Measurements from ENCODE around the gene PIGT.

Gene PIGT

GRCh38 chr20:45426320-45427016 is 10.5 kb downstream of the PIGT start:
- DNase-seq: no peak

DNA sequence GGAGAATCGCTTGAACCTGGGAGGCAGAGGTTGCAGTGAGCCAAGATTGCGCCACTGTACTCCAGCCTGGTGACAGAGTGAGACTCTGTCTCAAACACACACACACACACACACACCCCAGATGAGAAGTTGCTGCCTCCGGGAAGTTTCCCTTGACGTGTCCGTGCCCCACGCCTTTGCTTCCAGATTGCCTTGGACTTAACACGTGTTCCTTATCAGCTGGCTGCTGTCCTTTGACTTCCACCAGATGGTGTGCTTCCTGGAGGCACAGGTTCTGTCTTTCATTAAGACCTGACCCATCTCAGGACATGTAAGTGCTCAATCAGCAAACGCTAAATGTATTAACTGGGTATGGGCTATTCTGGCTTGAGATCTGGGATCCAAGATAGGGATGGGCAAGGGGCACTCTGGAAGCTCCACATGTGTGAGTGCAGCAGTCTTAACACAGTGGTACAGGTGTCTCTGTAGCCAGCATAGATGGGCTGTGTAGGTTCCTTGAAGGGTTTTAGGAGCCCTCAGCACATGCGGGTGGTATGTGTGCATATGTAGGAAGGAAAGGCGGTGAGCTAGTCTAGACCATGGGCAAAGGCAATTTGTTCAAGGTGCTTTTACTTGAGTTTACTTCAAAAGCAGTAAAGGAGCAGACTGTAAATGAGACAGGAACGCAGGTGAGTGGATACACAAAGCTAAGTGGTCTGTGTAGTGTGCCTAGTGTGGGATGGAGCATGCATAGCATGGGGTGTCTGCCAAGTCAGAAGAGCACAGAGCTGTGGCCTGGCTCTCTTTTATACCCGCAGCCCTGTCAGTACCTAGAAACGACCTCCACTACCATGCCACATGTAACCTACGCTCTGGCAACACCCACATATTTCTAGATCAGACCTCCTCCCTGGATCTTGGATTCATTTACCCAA is 11.6 kb downstream of the PIGT start:
- no peak for DNase-seq

- no peak for DNase-seq
Measured at GRCh38 chr20:45429618-45430017, 13.7 kb downstream of the PIGT start.

- DNase-seq: no peak
Measured at GRCh38 chr20:45432294-45432693, 16.4 kb downstream of the PIGT start.

- no peak for DNase-seq
Measured at GRCh38 chr20:45433316-45433715, 17.4 kb downstream of the PIGT start.

GRCh38 chr20:45433976-45434375 is 18.0 kb downstream of the PIGT start:
- no peak for DNase-seq

DNA sequence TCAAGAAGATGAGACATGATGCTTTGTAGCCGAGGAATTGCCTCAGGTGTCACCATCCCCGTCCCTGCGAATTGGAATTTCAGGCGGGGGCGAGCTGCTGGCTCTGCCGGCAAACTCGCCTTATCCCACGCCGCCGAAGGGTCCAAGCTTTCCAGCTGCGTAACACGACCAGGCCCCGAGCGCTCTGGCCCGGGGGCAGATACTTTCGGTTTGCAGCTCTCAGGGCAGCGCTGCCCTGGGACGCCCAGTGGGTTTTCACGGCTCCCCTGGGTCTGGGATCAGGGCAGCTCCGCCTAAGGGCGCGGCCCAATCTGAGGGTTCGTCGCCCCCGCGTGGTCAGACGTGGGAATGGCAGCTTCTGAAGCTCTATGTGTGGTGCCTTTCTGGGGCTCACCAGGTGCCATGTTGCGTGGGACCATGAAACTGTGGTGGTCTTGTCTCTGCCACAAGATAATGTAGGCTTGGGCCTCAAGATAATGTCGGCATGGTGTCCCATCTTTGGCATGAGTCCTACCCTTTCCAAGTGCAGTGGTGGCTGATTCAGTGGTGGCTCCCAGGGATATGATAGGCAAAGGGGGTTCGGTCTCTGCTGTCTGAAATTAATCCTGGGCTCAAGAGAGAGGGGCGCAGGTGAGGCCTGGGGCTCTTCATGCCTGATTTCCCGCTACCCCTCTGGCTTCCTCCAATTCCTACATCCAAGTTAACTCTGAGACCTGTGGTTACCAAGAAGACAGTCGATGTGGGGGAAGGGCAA is 21.0 kb downstream of the PIGT start:
- DNase-seq: peak; percentile 83

DNA sequence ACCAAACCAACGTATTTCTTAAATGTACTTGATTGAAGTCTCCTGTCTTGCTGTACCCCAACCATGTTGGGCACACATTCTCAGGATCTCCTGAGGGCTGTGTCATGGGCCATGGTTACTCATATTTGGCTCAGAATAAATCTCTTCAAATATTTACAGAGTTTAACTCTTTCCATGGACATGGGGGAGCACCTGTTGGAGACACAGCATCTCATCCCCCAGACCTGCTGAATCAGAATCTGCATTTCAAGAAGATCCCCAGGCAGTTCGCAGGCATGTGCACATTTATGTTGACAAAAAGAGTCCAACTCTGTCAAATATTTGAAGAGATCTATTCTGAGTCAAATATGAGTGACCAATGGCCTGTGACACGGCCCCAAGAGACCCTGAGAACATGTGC is 24.5 kb downstream of the PIGT start:
- DNase-seq: no peak

DNA sequence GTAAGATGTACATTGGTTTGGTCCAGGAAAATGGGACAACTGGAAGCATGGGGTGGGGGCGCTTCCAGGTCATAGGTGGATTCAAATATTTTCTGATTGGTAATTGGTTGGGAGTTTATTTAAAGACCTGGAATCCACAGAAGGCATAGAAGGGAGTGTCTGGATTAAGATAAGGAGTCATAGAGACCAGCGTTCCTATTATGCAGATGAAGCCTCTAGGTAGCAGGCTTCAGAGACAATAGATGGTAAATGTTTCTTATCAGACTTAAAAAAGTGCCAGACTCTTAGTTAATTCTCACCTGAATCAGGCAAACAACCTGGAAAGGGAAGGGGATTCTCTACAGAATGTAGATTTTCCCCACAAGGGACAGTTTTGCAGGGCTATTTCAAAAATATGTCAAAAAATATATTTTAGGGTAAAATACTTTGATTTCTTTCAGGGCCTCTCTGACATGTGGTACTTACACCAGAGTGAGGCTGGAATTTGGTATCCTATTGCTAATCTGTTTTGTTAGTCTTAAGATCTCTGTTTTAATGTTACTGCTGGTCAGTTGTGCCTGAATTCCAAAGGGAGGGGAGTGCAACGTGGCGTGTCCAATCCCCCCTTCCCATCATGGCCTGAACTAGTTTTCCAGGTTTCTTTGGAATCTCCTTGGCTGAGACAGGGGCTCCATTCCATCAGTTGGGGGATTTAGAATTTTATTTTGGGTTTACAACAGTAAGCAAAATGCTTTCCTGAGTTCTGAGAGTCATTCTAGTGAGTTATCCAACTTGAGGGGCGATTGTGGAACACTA is 25.1 kb downstream of the PIGT start:
- no peak for DNase-seq

GRCh38 chr20:45441746-45442145 is 25.8 kb downstream of the PIGT start:
- no peak for DNase-seq

DNA sequence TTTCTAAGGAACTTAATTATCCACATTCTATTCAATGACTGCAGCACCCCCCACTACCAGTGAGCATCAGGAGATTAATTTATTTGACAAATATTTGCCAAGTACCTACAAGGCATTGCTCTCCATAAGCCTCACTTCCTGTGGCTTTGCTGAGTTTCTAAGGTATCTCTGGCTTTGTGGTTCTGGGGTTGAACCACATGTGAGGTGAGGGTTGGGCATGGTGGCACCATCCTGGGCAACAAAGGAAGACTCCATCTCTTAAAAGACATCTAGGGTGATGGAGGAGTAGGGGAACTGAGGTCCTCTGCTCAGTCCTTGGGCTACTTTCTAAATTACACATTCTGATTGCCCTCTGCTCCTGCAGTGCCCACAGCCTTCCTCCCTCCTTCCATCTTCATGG is 28.1 kb downstream of the PIGT start:
- DNase-seq: no peak

DNA sequence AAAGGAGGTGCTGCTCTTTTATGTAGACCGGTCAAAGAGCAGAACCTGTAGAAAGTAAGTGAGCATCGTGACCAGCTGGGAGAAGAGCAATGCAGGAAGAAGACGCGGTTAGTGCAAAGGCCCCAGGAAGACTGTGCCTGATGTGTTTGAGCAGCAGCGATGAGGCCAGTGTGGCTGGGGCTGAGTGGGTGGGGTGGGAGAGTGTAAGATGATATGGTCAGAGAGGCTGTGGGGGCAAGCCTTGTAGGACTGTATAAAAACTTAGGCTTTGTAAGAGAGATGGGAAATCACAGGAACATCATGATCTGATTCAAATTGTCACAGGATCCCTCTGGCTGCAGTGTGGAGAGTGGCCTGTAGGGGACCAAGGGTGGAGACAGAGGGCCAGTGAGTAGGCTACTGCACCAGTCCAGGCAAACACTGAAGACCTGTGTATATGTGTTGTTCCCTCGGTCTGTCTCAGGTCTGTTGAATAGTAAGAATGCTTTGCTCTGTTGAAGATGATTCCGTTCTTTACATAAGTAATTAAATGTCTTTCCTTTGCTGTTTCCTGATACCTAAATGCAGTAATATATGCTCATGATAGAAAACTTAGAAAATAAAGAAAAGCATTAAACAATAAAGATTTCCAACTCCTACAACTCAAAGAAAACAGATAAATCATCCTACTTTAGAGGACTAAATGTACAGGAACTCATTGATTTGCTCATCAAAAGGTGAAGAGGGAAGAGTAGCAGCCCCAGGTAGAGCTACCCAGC is 30.0 kb downstream of the PIGT start:
- no peak for DNase-seq

DNA sequence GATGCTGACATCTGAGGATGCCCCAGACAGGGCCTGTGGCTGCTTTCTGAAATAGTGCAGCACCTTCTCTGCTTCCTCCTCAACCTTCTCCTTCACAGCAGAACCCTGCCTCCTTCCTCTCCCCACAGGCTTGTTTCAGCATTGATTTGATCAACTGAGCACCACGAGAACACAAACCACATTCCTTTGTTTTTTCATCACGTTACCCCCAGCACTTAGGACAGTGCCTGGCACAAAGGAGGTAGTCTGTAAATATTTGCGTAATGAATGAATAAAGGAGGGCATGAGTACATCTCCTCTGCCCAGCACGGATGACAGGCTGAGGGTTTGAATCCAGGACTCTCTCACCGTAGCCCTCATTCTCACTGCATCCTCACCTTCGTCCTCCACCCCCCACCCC is 32.3 kb downstream of the PIGT start:
- DNase-seq: no peak

- no peak for DNase-seq
Measured at GRCh38 chr20:45449528-45449927, 33.6 kb downstream of the PIGT start.

- no peak for DNase-seq
Measured at GRCh38 chr20:45450097-45450818, 34.3 kb downstream of the PIGT start.

- DNase-seq: no peak
Measured at GRCh38 chr20:45452238-45452637, 36.3 kb downstream of the PIGT start.

DNA sequence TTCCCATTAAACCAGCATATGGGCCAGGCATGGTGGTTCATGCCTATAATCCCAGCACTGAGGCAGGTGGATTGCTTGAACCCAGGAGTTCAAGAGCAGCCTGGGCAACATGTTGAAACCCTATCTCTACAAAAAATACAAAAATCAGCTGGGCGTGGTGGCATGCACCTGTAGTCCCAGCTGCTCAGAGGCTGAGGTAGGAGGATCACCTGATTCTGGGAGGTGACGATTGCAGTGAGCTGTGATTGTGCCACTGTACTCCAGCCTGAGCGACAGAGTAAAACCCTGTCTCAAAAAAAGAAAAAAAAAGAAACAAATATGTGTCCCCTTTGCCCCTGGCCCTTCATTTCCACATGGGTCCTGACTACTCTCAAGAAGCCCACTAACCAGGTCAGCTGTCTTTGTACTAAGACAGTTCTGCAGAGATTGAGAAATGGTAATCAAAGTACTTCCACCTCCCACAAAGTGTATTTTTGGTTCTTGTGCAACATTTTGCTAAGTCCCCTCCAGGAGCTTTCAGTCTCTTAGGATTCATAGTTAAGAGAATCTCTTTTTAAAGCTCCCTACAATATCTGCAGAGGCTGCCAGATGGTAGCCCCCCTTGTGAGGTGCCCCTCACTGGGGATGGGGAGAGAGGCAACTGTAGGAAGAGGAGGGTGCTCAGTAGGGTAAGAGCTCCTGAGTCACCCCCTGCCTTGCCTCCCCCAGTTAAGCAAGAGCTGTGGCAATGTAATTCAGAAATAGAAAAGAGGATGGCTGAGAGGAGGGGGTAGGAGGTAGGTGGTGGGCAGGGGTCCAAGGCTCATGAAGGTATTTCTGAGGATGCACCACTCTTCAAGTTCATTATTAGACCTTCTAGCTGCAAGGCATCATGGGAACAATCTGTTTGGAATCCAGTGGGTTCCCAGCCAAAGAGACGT is 37.1 kb downstream of the PIGT start:
- DNase-seq: no peak

DNA sequence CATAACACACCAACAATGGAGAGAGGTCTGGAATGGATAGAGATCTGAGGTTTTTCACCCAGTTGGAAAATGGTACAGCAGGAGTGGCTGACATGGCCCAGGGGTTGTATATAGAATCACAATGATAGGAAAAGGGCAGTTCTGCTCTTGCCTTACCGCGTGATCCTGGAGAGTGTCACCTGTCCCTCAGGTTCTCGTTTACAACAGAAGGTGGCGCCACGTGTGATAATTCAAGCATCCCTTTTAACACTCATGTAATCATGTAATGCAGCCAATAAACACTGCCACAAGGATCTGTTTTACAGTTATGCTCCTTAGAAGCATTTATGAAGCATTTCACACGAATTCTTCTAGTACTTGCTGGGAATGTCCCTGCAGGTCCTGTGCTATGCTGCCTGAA is 40.7 kb downstream of the PIGT start:
- DNase-seq: no peak

DNA sequence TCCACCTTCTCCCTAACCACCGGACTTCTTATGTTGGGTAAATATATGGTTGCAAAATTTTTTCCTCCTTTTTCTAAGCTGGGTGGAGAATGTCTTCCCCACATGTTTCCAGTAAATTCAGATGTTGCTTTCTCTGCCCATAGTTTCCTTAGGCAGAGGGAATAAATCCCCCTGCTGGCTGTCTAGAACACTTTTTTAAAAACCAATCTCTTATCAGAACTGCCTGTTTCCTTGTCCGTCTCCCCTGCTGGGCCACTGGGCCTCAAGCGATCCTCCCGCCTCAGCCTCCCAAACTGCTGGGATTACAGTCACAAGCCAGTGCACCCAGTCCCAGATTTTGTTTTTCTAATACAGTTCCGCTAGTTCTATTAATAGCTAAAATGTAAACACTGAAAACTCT is 43.7 kb downstream of the PIGT start:
- no peak for DNase-seq

GRCh38 chr20:45461225-45461624 is 45.3 kb downstream of the PIGT start:
- no peak for DNase-seq
